GM23248 (cell line): Measurements from ENCODE around the gene GPR22. TPM values are rescaled to one million over a fixed set of nuclear protein-coding genes. Genes with fewer than 3 reads are reported as not detected.
A peak's percentile ranks its signal among the peaks of the same experiment; 100 is the strongest.

ENCODE experiments used
- DNase-seq: peaks from one replicate; pipeline ENCODE4 v3.0.0-alpha.2; 2015
- H2AFZ ChIP-seq: fragments of 200-600 bp; sonication (generic); 2 replicates; pipeline ENCODE4 v1.6.1; 2016; ENCODE audit warnings: antibody characterized with exemption
- H3F3A ChIP-seq: fragments of 200-600 bp; sonication (generic); 2 replicates; pipeline ENCODE4 v1.6.1; 2016; ENCODE audit warnings: mild to moderate bottlenecking, antibody characterized with exemption, mixed run types; ENCODE audit not compliant: insufficient read depth
- H3K27ac ChIP-seq: fragments of 200-600 bp; sonication (generic); 2 replicates; pipeline ENCODE4 v1.5.1; 2016; ENCODE audit warnings: mild to moderate bottlenecking
- H3K27me3 ChIP-seq: fragments of 200-600 bp; sonication (generic); replicated peaks from 2 replicates; pipeline ENCODE4 v1.6.1; 2016; ENCODE audit warnings: mild to moderate bottlenecking; ENCODE audit not compliant: insufficient read depth
- H3K36me3 ChIP-seq: fragments of 200-600 bp; sonication (generic); 2 replicates; pipeline ENCODE4 v1.6.1; 2016; ENCODE audit warnings: low read depth, mild to moderate bottlenecking
- H3K4me1 ChIP-seq: fragments of 200-600 bp; sonication (generic); 2 replicates; pipeline ENCODE4 v1.6.1; 2016; ENCODE audit warnings: mild to moderate bottlenecking; ENCODE audit not compliant: insufficient read depth
- H3K4me2 ChIP-seq: fragments of 200-600 bp; sonication (generic); one replicate; pipeline ENCODE4 v1.6.1; 2016; ENCODE audit warnings: mild to moderate bottlenecking; ENCODE audit not compliant: unreplicated experiment
- H3K4me3 ChIP-seq: fragments of 200-600 bp; sonication (generic); 2 replicates; pipeline ENCODE4 v1.5.1; 2016; ENCODE audit warnings: mild to moderate bottlenecking
- H3K79me2 ChIP-seq: fragments of 200-600 bp; sonication (generic); 2 replicates; pipeline ENCODE4 v1.6.1; 2016; ENCODE audit warnings: mild to moderate bottlenecking; ENCODE audit not compliant: insufficient read depth
- H3K9ac ChIP-seq: fragments of 200-600 bp; sonication (generic); 2 replicates; pipeline ENCODE4 v1.6.1; 2016; ENCODE audit warnings: mild to moderate bottlenecking
- H3K9me2 ChIP-seq: fragments of 200-600 bp; sonication (generic); 2 replicates; pipeline ENCODE4 v1.6.1; 2016; ENCODE audit warnings: mixed run types, mild to moderate bottlenecking, moderate library complexity; ENCODE audit not compliant: insufficient read depth
- H3K9me3 ChIP-seq: fragments of 200-600 bp; sonication (generic); one replicate; pipeline ENCODE4 v1.6.1; 2017; ENCODE audit warnings: low read depth
- H4K20me1 ChIP-seq: fragments of 200-600 bp; sonication (generic); 2 replicates; pipeline ENCODE4 v1.6.0; 2016; ENCODE audit not compliant: insufficient read depth
- EZH2 ChIP-seq: fragments of 200-600 bp; sonication (generic); IDR thresholded peaks from 2 replicates; pipeline ENCODE4 v1.6.1; 2018; ENCODE audit warnings: antibody characterized with exemption, mild to moderate bottlenecking; ENCODE audit not compliant: insufficient read depth, poor library complexity, severe bottlenecking
- EZH2phosphoT487 ChIP-seq: fragments of 200-600 bp; sonication (generic); IDR thresholded peaks from 2 replicates; pipeline ENCODE4 v1.6.1; 2018; ENCODE audit warnings: antibody characterized with exemption, moderate library complexity, mild to moderate bottlenecking, low read depth; ENCODE audit not compliant: insufficient read depth
- WGBS, 2 experiments: methylation state at CpG; one replicate each; pipeline ENCODE4 v1.1.6; 2015 to 2017; ENCODE audit warnings: low lambda C conversion rate in 2 of 2, low coverage in 1 of 2; ENCODE audit errors: missing lambda C conversion rate in 2 of 2; 5-methylcytosine and 5-hydroxymethylcytosine counted together
- in situ Hi-C: fragments of 300-500 bp; cut with MboI; formaldehyde crosslinking; loops from 2 replicates; pipeline ENCODE4 v1.15.0; 2020
- polyA plus RNA-seq: library from polyadenylated mRNA; unstranded; fragments of >200 nt; fragmentation: Nextera tagmentation; extraction: Ambion mirVana; gene quantifications from 2 replicates; pipeline ENCODE4 v1.2.1, GENCODE V29; 2016
- total RNA-seq: library from RNA; depleted of rRNA; stranded (reverse); fragments of >200 nt; shearing (Covaris generic); gene quantifications from 2 replicates; pipeline ENCODE4 v1.2.3, GENCODE V29; 2014

Gene GPR22
- total and polyA plus RNA-seq, 2 experiments from 2014 or later = 0.39 TPM; not detected in 1

- no peak overlapping the region for H3K4me3 ChIP-seq
- H2AFZ ChIP-seq = no peak overlapping the region
- H3F3A ChIP-seq = no peaks in the 10 kb centered on the region
- H3K4me1 ChIP-seq = peaks cover 7% of the 10 kb centered on the region
- 96 to 100% methylated on average over 2 of the region's 2 CpGs for WGBS, 2 experiments
- no peaks in the 10 kb centered on the region for H3K27me3 ChIP-seq
- H3K9ac ChIP-seq = no peak overlapping the region
- no peaks in the 10 kb centered on the region for H3K36me3 ChIP-seq
- no peaks in the 10 kb centered on the region for H3K9me3 ChIP-seq
- no peak for DNase-seq
- H3K27ac ChIP-seq = no peak overlapping the region
- no peaks in the 10 kb centered on the region for H3K9me2 ChIP-seq
- peaks cover 55% of the 10 kb centered on the region for H3K79me2 ChIP-seq
- in situ Hi-C loops = no loop called here
- no peak overlapping the region for H3K4me2 ChIP-seq
- TF ChIP-seq EZH2phosphoT487 = no peak
- TF ChIP-seq EZH2 = no peak
- 0 out of 2 replicates have a peak, but pooled peaks cover 5% of the 10 kb centered on the region for H4K20me1 ChIP-seq
Measured at GRCh38 chr7:107492875-107493274, 23.0 kb downstream of the GPR22 start.

DNA sequence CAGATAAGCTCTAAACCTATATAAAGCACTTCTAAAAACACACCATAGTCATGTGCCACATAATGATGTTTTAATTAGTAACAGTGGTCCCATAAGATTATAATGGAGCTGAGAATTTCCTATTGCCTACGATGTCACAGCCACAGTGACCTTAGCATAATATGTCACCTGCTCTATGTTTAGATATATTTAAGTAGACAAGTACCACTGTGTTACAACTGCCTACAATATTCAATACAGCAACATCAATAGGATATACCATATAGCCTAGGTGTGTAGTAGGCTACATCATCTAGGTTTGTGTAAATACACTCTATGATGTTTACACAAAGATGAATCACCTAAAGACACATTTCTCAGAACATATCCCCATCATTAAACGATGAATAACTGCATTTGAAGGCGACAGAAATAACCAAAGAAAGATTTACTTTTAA is 24.5 kb downstream of the GPR22 start:
- Histone ChIP-seq H3K9ac (no peak overlapping the region), H3K79me2 (peaks cover 61% of the 10 kb centered on the region), H2AFZ (no peak overlapping the region), H3K27me3 (no peaks in the 10 kb centered on the region), H3K4me3 (no peak overlapping the region), H3K4me1 (peaks cover 7% of the 10 kb centered on the region), H3K36me3 (no peaks in the 10 kb centered on the region), H3K4me2 (no peak overlapping the region), H3K9me2 (no peaks in the 10 kb centered on the region), H3F3A (no peaks in the 10 kb centered on the region), H3K27ac (no peak overlapping the region), H3K9me3 (no peaks in the 10 kb centered on the region), H4K20me1 (0 out of 2 replicates have a peak, but pooled peaks cover 5% of the 10 kb centered on the region)
- no peak for TF ChIP-seq EZH2
- TF ChIP-seq EZH2phosphoT487 = no peak
- in situ Hi-C loops = no loop called here
- 95 to 96% methylated on average over 3 of the region's 3 CpGs for WGBS, 2 experiments
- DNase-seq = no peak

GRCh38 chr7:107494884-107495283 is 25.0 kb downstream of the GPR22 start:
- no peak overlapping the region for H2AFZ ChIP-seq
- no peaks in the 10 kb centered on the region for H3F3A ChIP-seq
- peaks cover 7% of the 10 kb centered on the region for H3K4me1 ChIP-seq
- peaks cover 61% of the 10 kb centered on the region for H3K79me2 ChIP-seq
- WGBS, 2 experiments = 97 to 98% methylated on average over 6 of the region's 6 CpGs
- no peak for TF ChIP-seq EZH2
- no peak for TF ChIP-seq EZH2phosphoT487
- H3K4me2 ChIP-seq = no peak overlapping the region
- no peak overlapping the region for H3K4me3 ChIP-seq
- H3K9me2 ChIP-seq = no peaks in the 10 kb centered on the region
- DNase-seq = no peak
- H3K27ac ChIP-seq = no peak overlapping the region
- no peaks in the 10 kb centered on the region for H3K27me3 ChIP-seq
- no peak overlapping the region for H3K9ac ChIP-seq
- H3K9me3 ChIP-seq = no peaks in the 10 kb centered on the region
- H4K20me1 ChIP-seq = 0 out of 2 replicates have a peak, but pooled peaks cover 5% of the 10 kb centered on the region
- no peaks in the 10 kb centered on the region for H3K36me3 ChIP-seq
- in situ Hi-C loops = no loop called here

GRCh38 chr7:107495516-107495915 is 25.7 kb downstream of the GPR22 start:
- TF ChIP-seq EZH2 = no peak
- no peak for TF ChIP-seq EZH2phosphoT487

DNA sequence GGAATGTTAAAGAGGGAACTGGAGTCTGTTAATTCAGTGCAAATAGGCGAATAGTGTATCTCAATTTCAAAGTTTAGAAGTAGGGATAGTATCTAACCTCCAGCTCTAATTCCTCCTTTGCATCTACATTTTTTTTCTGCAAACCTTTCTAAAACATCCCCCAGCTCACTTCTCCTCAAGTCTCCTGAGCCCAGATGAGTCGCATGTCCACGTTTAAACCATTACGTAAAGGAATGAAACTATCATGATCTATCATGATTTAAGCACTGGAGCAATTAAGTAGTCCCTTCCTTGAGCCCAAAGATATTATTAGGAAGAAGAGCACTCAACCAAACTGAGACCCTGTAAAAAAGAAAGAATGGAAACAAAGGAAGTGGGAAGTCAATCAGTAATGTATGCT is 29.9 kb downstream of the GPR22 start:
- WGBS, 2 experiments = 76 to 82% methylated on average over 4 of the region's 4 CpGs
- TF ChIP-seq EZH2phosphoT487 (no peak), EZH2 (no peak)

More at GRCh38 chr7:107495516-107495915, 25.7 kb downstream of the GPR22 start:
- in situ Hi-C loops = no loop called here
- Histone ChIP-seq H3K9me2 (no peaks in the 10 kb centered on the region), H3K4me2 (no peak overlapping the region), H3F3A (no peaks in the 10 kb centered on the region), H3K36me3 (no peaks in the 10 kb centered on the region), H3K27me3 (no peaks in the 10 kb centered on the region), H3K9ac (no peak overlapping the region), H3K27ac (no peak overlapping the region), H4K20me1 (no peaks in the 10 kb centered on the region), H3K79me2 (peaks cover 57% of the 10 kb centered on the region), H2AFZ (no peak overlapping the region), H3K4me1 (peaks cover 7% of the 10 kb centered on the region), H3K9me3 (no peaks in the 10 kb centered on the region), H3K4me3 (no peak overlapping the region)
- DNase-seq = no peak

More for the DNA sequence above, 29.9 kb downstream of the GPR22 start:
- Histone ChIP-seq H3K27me3 (no peaks in the 10 kb centered on the region), H3K9me3 (no peaks in the 10 kb centered on the region), H3K4me2 (no peak overlapping the region), H3K4me3 (no peak overlapping the region), H3K9ac (no peak overlapping the region), H3F3A (no peaks in the 10 kb centered on the region), H4K20me1 (no peaks in the 10 kb centered on the region), H3K79me2 (peaks cover 35% of the 10 kb centered on the region), H3K36me3 (peaks cover under 1% of the 10 kb centered on the region; the same call in 1 of the 2 replicates), H3K4me1 (no peaks in the 10 kb centered on the region; the same call in 1 of the 2 replicates), H2AFZ (no peak overlapping the region), H3K27ac (no peak overlapping the region), H3K9me2 (no peaks in the 10 kb centered on the region)
- in situ Hi-C loops = no loop called here
- DNase-seq = peak; percentile 31
